B cell (primary cell): ENCODE results near the gene MGME1. TPM values are rescaled to one million over a fixed set of nuclear protein-coding genes. Genes with fewer than 3 reads are reported as not detected.
A peak's percentile ranks its signal among the peaks of the same experiment; 100 is the strongest.

ENCODE experiments used
- ATAC-seq: fragments of 200-7000 bp; cut with Tn5 transposase; one replicate; pipeline ENCODE4 v1.10.0; 2021; ENCODE audit warnings: low read depth, mild to moderate bottlenecking, moderate number of reproducible peaks, moderate library complexity
- CTCF ChIA-PET: fragments of 350-600 bp; sonication (Branson Sonifier 250); formaldehyde crosslinking; loops from one replicate; lab custom pipeline; 2021; ENCODE audit warnings: antibody characterized with exemption, inconsistent platforms; lab: Charles Lee
- POLR2A ChIA-PET: fragments of 350-600 bp; sonication (Branson Sonifier 250); formaldehyde crosslinking; loops from one replicate; lab custom pipeline; 2021; ENCODE audit warnings: antibody characterized with exemption; lab: Charles Lee
- DNase-seq: peaks from one replicate; pipeline ENCODE4 v3.0.0; 2013
- H2AFZ ChIP-seq: 2 replicates; pipeline ENCODE4 v1.6.1; 2012; ENCODE audit warnings: mild to moderate bottlenecking, low read depth, low read length; ENCODE audit not compliant: insufficient read depth, poor library complexity, severe bottlenecking
- H3K27ac ChIP-seq, 2 donors: 1 replicate in 1 of 2; 2 replicates in 1 of 2; pipeline ENCODE4 v1.5.1; 2012 to 2013; ENCODE audit warnings: low read length in 2 of 2, mild to moderate bottlenecking in 2 of 2, moderate library complexity in 1 of 2
- H3K27me3 ChIP-seq, 4 experiments: fragments of 200-600 bp in 1 of 4; sonication (generic) in 1 of 4; replicated peaks in 1 of 4; 1 replicate in 2 of 4; 2 replicates in 2 of 4; pipeline versions ENCODE4 v1.6.1 to v1.7.0; 2013 to 2016; ENCODE audit warnings: low read length in 3 of 4, mild to moderate bottlenecking in 2 of 4, mixed read lengths in 1 of 4, moderate library complexity in 1 of 4; ENCODE audit not compliant: insufficient read depth in 4 of 4, control insufficient read depth in 3 of 4; ENCODE audit errors: control extremely low read depth in 1 of 4
- H3K36me3 ChIP-seq, 2 experiments: replicated peaks in 1 of 2; 1 replicate in 1 of 2; 2 replicates in 1 of 2; pipeline versions ENCODE4 v1.6.1 to v1.7.1; 2013; ENCODE audit warnings: low read length in 1 of 2; ENCODE audit not compliant: insufficient read depth in 2 of 2, control insufficient read depth in 1 of 2; ENCODE audit errors: control extremely low read depth in 1 of 2, extremely low read depth in 1 of 2
- H3K4me1 ChIP-seq, 2 donors: fragments of 200-600 bp in 1 of 2; sonication (generic) in 1 of 2; 1 replicate in 1 of 2; 2 replicates in 1 of 2; pipeline versions ENCODE4 v1.5.1 to v1.6.1; 2013 to 2017; ENCODE audit warnings: low read length in 2 of 2; ENCODE audit not compliant: control insufficient read depth in 2 of 2, insufficient read depth in 2 of 2
- H3K4me2 ChIP-seq: replicated peaks from 2 replicates; pipeline ENCODE3; 2012; ENCODE audit warnings: mild to moderate bottlenecking, low read depth, low read length; ENCODE audit not compliant: poor library complexity, severe bottlenecking
- H3K4me3 ChIP-seq, 5 experiments: fragments of 200-600 bp in 1 of 5; sonication (generic) in 1 of 5; 1 replicate in 3 of 5; 2 replicates in 2 of 5; pipeline versions ENCODE4 v1.5.1 to v1.7.0; 2011 to 2016; ENCODE audit warnings: low read length in 4 of 5, mild to moderate bottlenecking in 4 of 5, low read depth in 2 of 5, control low read depth in 1 of 5, moderate library complexity in 1 of 5; ENCODE audit not compliant: insufficient read depth in 1 of 5; ENCODE audit errors: control extremely low read depth in 1 of 5, extremely low read depth in 1 of 5
- H3K79me2 ChIP-seq: fragments of 200-600 bp; sonication (generic); one replicate; pipeline ENCODE4 v1.6.0; 2016; ENCODE audit warnings: low read length; ENCODE audit not compliant: control insufficient read depth, insufficient read depth
- H3K9ac ChIP-seq: fragments of 200-600 bp; sonication (generic); 2 replicates; pipeline ENCODE4 v1.6.1; 2017; ENCODE audit warnings: mild to moderate bottlenecking, low read length, moderate library complexity
- H3K9me3 ChIP-seq, 3 donors: one replicate each; pipeline versions ENCODE4 v1.6.1 to v1.7.1; 2013; ENCODE audit warnings: low read length in 2 of 3; ENCODE audit not compliant: control insufficient read depth in 2 of 3, insufficient read depth in 1 of 3; ENCODE audit errors: control extremely low read depth in 1 of 3
- H4K20me1 ChIP-seq: 2 replicates; pipeline ENCODE4 v1.6.0; 2012; ENCODE audit warnings: mild to moderate bottlenecking, low read length; ENCODE audit not compliant: insufficient read depth, control insufficient read depth, poor library complexity, severe bottlenecking
- H3K27ac Mint-ChIP-seq: one replicate; pipeline ENCODE4 v1.8.0; 2021; ENCODE audit warnings: mixed read lengths
- H3K27me3 Mint-ChIP-seq: one replicate; pipeline ENCODE4 v1.8.0; 2021; ENCODE audit warnings: mixed read lengths
- H3K4me1 Mint-ChIP-seq: one replicate; pipeline ENCODE4 v1.8.0; 2021; ENCODE audit warnings: mixed read lengths
- H3K4me3 Mint-ChIP-seq: one replicate; pipeline ENCODE4 v1.8.0; 2021; ENCODE audit warnings: mixed read lengths
- H3K9me3 Mint-ChIP-seq: one replicate; pipeline ENCODE4 v1.8.0; 2022; ENCODE audit warnings: mixed read lengths; ENCODE audit not compliant: insufficient read depth
- EZH2 ChIP-seq: IDR thresholded peaks from 2 replicates; pipeline ENCODE4 v1.6.1; 2012; ENCODE audit warnings: borderline replicate concordance, low read depth, mild to moderate bottlenecking, moderate library complexity, low read length; ENCODE audit not compliant: insufficient read depth, poor library complexity, severe bottlenecking
- WGBS: methylation state at CpG from one replicate; pipeline ENCODE4 v1.1.5; 2013; ENCODE audit warnings: missing lambda C conversion rate; ENCODE audit not compliant: insufficient coverage; 5-methylcytosine and 5-hydroxymethylcytosine counted together
- intact Hi-C: fragments of 100-400 bp; cut with micrococcal nuclease; formaldehyde crosslinking; loops from one replicate; pipeline ENCODE4 v1.10.0; 2022
- polyA plus RNA-seq: library from polyadenylated mRNA; depleted of rRNA; stranded (reverse); fragments of >200 nt; gene quantifications from 2 replicates; pipeline ENCODE4 v1.2.3, GENCODE V29; 2012
- total RNA-seq, 2 donors: library from RNA; stranded (reverse); fragments of 120-200 nt in 1 of 2; gene quantifications; 1 replicate in 1 of 2; 2 replicates in 1 of 2; pipeline versions ENCODE4 v1.2.3 to v1.2.4, GENCODE V29; 2013 to 2022
- TF ChIP-seq, protein P1 (sequence below): fragments of 200-600 bp; IDR thresholded peaks from one replicate; pipeline ENCODE4 v1.8.0; 2022; ENCODE audit warnings: antibody characterized with exemption, mild to moderate bottlenecking

The MGME1 gene
- total and polyA plus RNA-seq, 2 donors (not counting 1 experiment from before 2014, with no cell fraction given) = 29.8 to 33.2 TPM

DNA sequence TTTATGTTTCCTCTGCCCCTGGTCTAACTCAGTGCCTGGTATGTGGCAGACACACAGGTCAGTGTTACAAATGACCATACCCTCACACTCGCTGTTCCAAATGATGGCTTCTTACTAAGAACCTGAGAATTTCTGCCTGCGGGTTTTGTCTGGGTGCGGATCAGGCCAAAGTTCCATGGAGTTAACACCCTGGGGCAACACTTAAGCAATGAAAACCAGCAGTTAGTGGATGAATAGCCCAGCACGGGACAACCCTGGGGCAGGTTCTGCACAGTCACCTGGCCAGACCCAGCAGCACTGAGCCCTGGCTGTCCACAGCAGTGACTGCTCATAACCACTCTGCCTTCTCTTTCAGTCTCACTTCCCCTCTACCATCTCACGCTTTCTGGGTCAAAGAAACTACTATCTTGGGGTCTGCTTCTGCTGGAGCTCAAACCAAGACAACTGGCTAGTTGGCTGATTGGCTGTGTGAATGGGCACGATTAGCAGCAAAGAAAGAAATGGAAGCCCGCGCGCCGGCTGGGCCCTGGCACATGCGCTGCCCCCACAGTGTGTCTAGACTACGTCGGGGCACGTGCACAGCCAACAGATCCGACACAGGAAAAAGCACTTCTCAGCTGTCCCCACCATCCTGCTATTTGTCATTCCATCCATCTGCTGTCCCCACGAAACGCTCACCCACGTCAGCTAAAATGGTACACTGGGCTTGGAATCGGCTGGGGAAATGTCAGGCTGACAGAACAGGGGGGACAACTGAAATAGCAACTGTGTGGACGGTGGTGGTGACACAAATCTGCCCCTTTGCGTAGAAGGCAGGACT lies 36.6 kb downstream of the MGME1 start:
- peak; percentile 84 for ATAC-seq
- no peak for TF ChIP-seq EZH2
- TF ChIP-seq, protein P1, sequence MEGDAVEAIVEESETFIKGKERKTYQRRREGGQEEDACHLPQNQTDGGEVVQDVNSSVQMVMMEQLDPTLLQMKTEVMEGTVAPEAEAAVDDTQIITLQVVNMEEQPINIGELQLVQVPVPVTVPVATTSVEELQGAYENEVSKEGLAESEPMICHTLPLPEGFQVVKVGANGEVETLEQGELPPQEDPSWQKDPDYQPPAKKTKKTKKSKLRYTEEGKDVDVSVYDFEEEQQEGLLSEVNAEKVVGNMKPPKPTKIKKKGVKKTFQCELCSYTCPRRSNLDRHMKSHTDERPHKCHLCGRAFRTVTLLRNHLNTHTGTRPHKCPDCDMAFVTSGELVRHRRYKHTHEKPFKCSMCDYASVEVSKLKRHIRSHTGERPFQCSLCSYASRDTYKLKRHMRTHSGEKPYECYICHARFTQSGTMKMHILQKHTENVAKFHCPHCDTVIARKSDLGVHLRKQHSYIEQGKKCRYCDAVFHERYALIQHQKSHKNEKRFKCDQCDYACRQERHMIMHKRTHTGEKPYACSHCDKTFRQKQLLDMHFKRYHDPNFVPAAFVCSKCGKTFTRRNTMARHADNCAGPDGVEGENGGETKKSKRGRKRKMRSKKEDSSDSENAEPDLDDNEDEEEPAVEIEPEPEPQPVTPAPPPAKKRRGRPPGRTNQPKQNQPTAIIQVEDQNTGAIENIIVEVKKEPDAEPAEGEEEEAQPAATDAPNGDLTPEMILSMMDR = no peak
- Histone ChIP-seq H3K79me2 (no peaks in the 10 kb centered on the region), H3K4me2 (peak overlapping the region; percentile 61), H3K9me3 (no peaks in the 10 kb centered on the region), H3K27me3 (no peaks in the 10 kb centered on the region), H2AFZ (peak overlapping the region; percentile 49), H3K4me3 (no peak overlapping the region), H4K20me1 (no peaks in the 10 kb centered on the region), H3K4me1 (peaks cover 35 to 36% of the 10 kb centered on the region in 2 donors), H3K9ac (peak overlapping the region; percentile 11), H3K27ac (peak overlapping the region in 1 of 2 donors; percentile 93), H3K36me3 (no peaks in the 10 kb centered on the region)
- no peaks in the 10 kb centered on the region for H3K9me3 Mint-ChIP-seq
- H3K4me3 Mint-ChIP-seq = peak overlapping the region; percentile 76
- peak; percentile 67 for DNase-seq
- CTCF ChIA-PET = interaction anchor here (0.6 to 1.9 kb wide), 7 partner anchors 8 to 323 kb away, joined by 3 to 8 read pairs (median 5); partner anchors contain the start of gene RRBP1
- H3K4me1 Mint-ChIP-seq = peaks cover 37% of the 10 kb centered on the region
- WGBS = 70% methylated on average over 20 of the region's 21 CpGs
- intact Hi-C loops = loop anchor here (1.0 kb wide), 1 partner anchor 9 kb away; no protein-coding TSS in a partner anchor
- H3K27me3 Mint-ChIP-seq = no peaks in the 10 kb centered on the region
- POLR2A ChIA-PET = interaction anchor here (0.8 kb wide), 1 partner anchor 35 kb away, joined by 5 read pairs; no protein-coding TSS in a partner anchor
- peak overlapping the region; percentile 89 for H3K27ac Mint-ChIP-seq

DNA sequence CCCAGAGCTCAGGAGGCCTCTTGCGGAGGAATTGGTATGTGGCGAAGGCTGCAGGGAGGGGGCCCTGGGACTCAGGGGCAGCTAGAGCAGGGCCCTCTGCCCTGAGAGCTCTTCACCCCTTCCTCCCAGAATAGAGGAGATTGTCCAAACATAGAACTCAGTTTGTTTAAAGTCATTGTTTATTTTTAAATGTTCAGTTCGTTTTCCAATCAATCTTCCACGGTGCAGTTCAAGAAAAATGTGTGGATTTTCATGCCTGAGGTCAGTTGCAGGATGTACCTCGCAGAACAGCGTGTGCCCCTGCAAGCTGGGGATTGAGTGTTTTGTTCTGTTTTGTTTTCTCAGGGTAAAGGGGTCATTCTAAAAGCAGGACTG lies 37.2 kb downstream of the MGME1 start:
- CTCF ChIA-PET = interaction anchor here (0.8 to 1.9 kb wide), 6 partner anchors 9 to 324 kb away, joined by 3 to 8 read pairs (median 4); partner anchors contain the start of gene RRBP1
- H3K79me2 ChIP-seq = no peaks in the 10 kb centered on the region
- POLR2A ChIA-PET = interaction anchor here (0.8 kb wide), 1 partner anchor 36 kb away, joined by 5 read pairs; no protein-coding TSS in a partner anchor
- H3K27ac Mint-ChIP-seq = peak overlapping the region; percentile 47
- H3K9me3 Mint-ChIP-seq = no peaks in the 10 kb centered on the region
- no peak overlapping the region for H3K4me3 ChIP-seq
- no peak for ATAC-seq
- H3K4me1 ChIP-seq = peaks cover 35 to 36% of the 10 kb centered on the region in 2 donors
- H3K36me3 ChIP-seq = no peaks in the 10 kb centered on the region
- H3K9me3 ChIP-seq = no peaks in the 10 kb centered on the region
- no peaks in the 10 kb centered on the region for H3K27me3 ChIP-seq
- no peak overlapping the region for H3K9ac ChIP-seq
- H3K4me3 Mint-ChIP-seq = no peak overlapping the region
- H4K20me1 ChIP-seq = no peaks in the 10 kb centered on the region
- no peak for TF ChIP-seq EZH2
- TF ChIP-seq, protein P1 = no peak
- DNase-seq = no peak
- intact Hi-C loops = loop anchor here (1.0 kb wide), 1 partner anchor 10 kb away; no protein-coding TSS in a partner anchor
- H3K4me2 ChIP-seq = peak overlapping the region; percentile 61
- H3K27me3 Mint-ChIP-seq = no peaks in the 10 kb centered on the region
- peaks cover 37% of the 10 kb centered on the region for H3K4me1 Mint-ChIP-seq
- 91% methylated on average over 6 of the region's 6 CpGs for WGBS
- peak overlapping the region in 1 of 2 donors; percentile 93 for H3K27ac ChIP-seq
- H2AFZ ChIP-seq = peak overlapping the region; percentile 49
